Thoracic aorta (tissue), 2 donors: ENCODE measurements around the gene ADAMTS13. TPM values are rescaled to one million over a fixed set of nuclear protein-coding genes. Genes with fewer than 3 reads are reported as not detected.

ENCODE experiments used
- ATAC-seq: fragments of 150-250 bp; one replicate; pipeline ENCODE4 v1.8.0; 2017; ENCODE audit warnings: low read depth; ENCODE audit not compliant: insufficient number of reproducible peaks, low FRiP score
- DNase-seq: peaks from one replicate; pipeline ENCODE4 v3.0.0-alpha.2; 2020; ENCODE audit warnings: low spot score
- H3K27ac ChIP-seq, 2 donors: fragments of 200-600 bp; sonication (generic); 1 replicate in 1 of 2; 2 replicates in 1 of 2; pipeline ENCODE4 v1.5.1; 2016; ENCODE audit warnings: mild to moderate bottlenecking in 2 of 2, moderate library complexity in 2 of 2
- H3K27me3 ChIP-seq: fragments of 200-600 bp; sonication (generic); replicated peaks from 2 replicates; pipeline ENCODE4 v1.6.0; 2016; ENCODE audit warnings: mild to moderate bottlenecking; ENCODE audit not compliant: insufficient read depth
- H3K36me3 ChIP-seq: fragments of 200-600 bp; sonication (generic); one replicate; pipeline ENCODE4 v1.5.1; 2016
- H3K4me1 ChIP-seq, 2 donors: fragments of 200-600 bp; sonication (generic); 1 replicate in 1 of 2; 2 replicates in 1 of 2; pipeline versions ENCODE4 v1.5.1 to v1.6.0; 2016; ENCODE audit warnings: low read depth in 2 of 2, mild to moderate bottlenecking in 1 of 2; ENCODE audit not compliant: control insufficient read depth in 1 of 2
- H3K4me3 ChIP-seq: fragments of 200-600 bp; sonication (generic); 2 replicates; pipeline ENCODE4 v1.5.1; 2016; ENCODE audit warnings: mild to moderate bottlenecking
- H3K9me3 ChIP-seq: fragments of 200-600 bp; sonication (generic); 2 replicates; pipeline ENCODE4 v1.5.1; 2016
- total RNA-seq, 2 donors: library from RNA; depleted of rRNA; stranded (reverse); fragments of >200 nt; gene quantifications; one replicate each; pipeline versions ENCODE4 v1.1.0 to v1.2.3, GENCODE V29; 2016
- TF ChIP-seq, protein P1 (sequence below): fragments of 200-600 bp; sonication (generic); IDR thresholded peaks from one replicate; pipeline ENCODE4 v1.5.1; 2019; ENCODE audit warnings: antibody characterized with exemption

ADAMTS13 gene
- total RNA-seq, 2 donors from 2014 or later, result 1.3 to 6.0 TPM

GRCh38 chr9:133383438-133383837 is 38.7 kb upstream of the ADAMTS13 start:
- Histone ChIP-seq H3K4me3 (no peak overlapping the region), H3K36me3 (no peaks in the 10 kb centered on the region), H3K27me3 (no peaks in the 10 kb centered on the region), H3K9me3 (no peaks in the 10 kb centered on the region), H3K27ac (no peak overlapping the region), H3K4me1 (no peaks in the 10 kb centered on the region)
- no peak for DNase-seq
- TF ChIP-seq, protein P1, sequence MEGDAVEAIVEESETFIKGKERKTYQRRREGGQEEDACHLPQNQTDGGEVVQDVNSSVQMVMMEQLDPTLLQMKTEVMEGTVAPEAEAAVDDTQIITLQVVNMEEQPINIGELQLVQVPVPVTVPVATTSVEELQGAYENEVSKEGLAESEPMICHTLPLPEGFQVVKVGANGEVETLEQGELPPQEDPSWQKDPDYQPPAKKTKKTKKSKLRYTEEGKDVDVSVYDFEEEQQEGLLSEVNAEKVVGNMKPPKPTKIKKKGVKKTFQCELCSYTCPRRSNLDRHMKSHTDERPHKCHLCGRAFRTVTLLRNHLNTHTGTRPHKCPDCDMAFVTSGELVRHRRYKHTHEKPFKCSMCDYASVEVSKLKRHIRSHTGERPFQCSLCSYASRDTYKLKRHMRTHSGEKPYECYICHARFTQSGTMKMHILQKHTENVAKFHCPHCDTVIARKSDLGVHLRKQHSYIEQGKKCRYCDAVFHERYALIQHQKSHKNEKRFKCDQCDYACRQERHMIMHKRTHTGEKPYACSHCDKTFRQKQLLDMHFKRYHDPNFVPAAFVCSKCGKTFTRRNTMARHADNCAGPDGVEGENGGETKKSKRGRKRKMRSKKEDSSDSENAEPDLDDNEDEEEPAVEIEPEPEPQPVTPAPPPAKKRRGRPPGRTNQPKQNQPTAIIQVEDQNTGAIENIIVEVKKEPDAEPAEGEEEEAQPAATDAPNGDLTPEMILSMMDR, result no peak
- no peak for ATAC-seq

DNA sequence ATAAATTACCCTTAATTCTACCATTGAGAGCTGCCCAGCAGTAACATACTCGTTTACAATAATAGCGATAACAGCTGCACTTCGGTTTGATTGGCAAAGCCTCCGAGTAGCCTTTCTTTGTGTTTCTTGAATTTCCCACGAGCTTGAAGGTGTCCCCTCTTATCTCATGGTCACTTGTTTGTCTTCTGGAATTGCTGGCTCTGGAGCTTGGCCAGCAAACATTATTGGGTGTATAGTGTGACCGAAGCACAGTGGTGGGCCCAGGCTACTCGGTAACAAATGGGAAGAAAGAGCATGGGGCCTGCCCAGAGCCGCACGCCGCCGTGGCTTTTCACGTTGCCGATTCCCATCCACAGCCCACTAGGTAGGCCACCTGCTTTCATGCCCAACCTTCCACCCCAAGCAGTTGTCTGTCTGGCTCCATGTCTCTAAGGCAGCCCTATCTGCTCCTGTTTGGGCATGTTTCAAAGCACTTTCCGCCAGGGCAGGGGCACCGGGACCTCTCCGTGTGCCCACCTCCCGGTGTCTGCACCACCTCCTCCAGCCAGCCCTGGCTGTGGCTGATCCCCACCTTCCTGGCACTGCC is 37.3 kb upstream of the ADAMTS13 start:
- no peak for DNase-seq
- no peak overlapping the region for H3K27ac ChIP-seq
- no peak for ATAC-seq
- no peaks in the 10 kb centered on the region for H3K36me3 ChIP-seq
- H3K9me3 ChIP-seq, result no peaks in the 10 kb centered on the region
- TF ChIP-seq, protein P1, result no peak
- no peak overlapping the region for H3K4me3 ChIP-seq
- no peaks in the 10 kb centered on the region for H3K27me3 ChIP-seq
- no peaks in the 10 kb centered on the region for H3K4me1 ChIP-seq

GRCh38 chr9:133385452-133385851 is 36.7 kb upstream of the ADAMTS13 start:
- Histone ChIP-seq H3K4me1 (no peaks in the 10 kb centered on the region), H3K36me3 (no peaks in the 10 kb centered on the region), H3K4me3 (no peak overlapping the region), H3K27ac (no peak overlapping the region), H3K27me3 (no peaks in the 10 kb centered on the region), H3K9me3 (no peaks in the 10 kb centered on the region)
- ATAC-seq (no peak), DNase-seq (no peak)
- TF ChIP-seq, protein P1, result no peak

- TF ChIP-seq, protein P1, result no peak
- ATAC-seq, result no peak
- no peak overlapping the region for H3K27ac ChIP-seq
- H3K9me3 ChIP-seq, result no peaks in the 10 kb centered on the region
- no peaks in the 10 kb centered on the region for H3K27me3 ChIP-seq
- no peak overlapping the region for H3K4me3 ChIP-seq
- H3K4me1 ChIP-seq, result no peaks in the 10 kb centered on the region
- DNase-seq, result no peak
- no peaks in the 10 kb centered on the region for H3K36me3 ChIP-seq
Measured at GRCh38 chr9:133386338-133386737, 35.8 kb upstream of the ADAMTS13 start.

DNA sequence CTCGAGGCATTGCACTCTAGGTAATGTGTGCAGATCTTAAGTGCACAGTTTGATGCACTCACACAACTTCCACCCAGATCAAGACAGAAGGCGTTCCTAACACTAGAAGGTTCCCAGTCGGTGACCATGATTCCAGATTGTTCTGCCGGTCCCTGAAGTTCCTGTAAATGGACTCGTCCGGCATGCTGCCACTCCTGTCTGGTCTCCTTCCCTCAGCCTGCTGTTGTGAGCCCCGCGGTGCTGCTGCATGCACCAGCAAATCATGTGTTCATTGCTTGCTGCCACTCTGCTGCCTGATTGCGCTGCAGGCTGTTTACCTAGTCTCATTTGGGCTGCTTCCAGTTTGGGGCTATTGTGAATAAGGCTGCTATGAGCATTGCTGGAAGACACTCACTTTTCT is 34.5 kb upstream of the ADAMTS13 start:
- Histone ChIP-seq H3K27ac (no peak overlapping the region), H3K4me3 (no peak overlapping the region), H3K27me3 (no peaks in the 10 kb centered on the region), H3K9me3 (no peaks in the 10 kb centered on the region), H3K36me3 (no peaks in the 10 kb centered on the region), H3K4me1 (no peaks in the 10 kb centered on the region)
- no peak for ATAC-seq
- TF ChIP-seq, protein P1, result no peak
- no peak for DNase-seq
